ENCODE results near the gene XRCC5.

XRCC5 gene

GRCh38 chr2:216233281-216233995, 124.3 kb downstream of the XRCC5 start:
- H3K4me3 ChIP-seq (ENCODE audit: low read length) = no peak overlapping the region
- no peak for DNase-seq (ENCODE audit: low read depth)
- no peak for TF ChIP-seq CTCF (conservative IDR thresholded peaks at IDR 0.05; ENCODE audit: low read length)

GRCh38 chr2:216234106-216234505, 125.0 kb downstream of the XRCC5 start:
- no peak for DNase-seq (ENCODE audit: low read depth)
- TF ChIP-seq CTCF (conservative IDR thresholded peaks at IDR 0.05; ENCODE audit: low read length) = no peak
- H3K4me3 ChIP-seq (ENCODE audit: low read length) = no peak overlapping the region

DNA sequence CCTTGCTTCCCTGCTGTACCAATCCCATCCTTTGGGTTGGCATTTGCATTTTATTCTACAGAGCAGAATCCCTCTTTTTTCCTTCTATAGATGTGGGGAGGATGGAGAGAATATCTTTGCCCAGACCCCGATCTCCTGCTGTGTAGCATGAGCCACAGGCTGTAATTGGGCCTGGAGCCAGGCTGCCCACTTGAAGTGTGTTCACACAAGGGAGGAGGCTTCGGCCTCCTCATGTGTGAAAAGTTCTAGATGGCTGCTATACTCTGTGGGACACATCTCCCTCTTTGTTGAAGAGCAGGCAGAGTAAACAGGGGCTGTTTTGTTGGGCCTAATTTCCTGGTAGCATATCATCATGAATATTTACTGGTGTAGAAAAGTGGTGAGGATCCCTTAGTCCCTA, 126.3 kb downstream of the XRCC5 start:
- DNase-seq (ENCODE audit: low read depth) = no peak

DNA sequence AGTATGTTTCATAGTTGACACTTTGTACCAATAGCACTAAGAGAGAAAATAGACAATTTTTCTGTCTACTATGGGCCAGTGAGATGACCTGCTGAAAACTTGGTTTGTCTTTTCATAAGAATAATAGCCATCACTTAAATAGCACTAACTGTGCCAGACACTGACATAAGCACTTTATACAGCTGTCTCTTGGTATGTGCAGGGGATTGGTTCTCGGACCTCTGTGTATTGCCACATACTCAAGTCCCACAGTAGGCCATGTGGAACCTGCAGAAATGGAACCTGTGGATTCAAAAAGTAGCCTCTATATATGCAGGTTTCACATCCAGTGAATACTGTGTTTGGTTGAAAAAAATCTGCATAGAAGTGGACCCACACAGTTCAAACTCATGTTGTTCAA, 126.7 kb downstream of the XRCC5 start:
- no peak for DNase-seq (ENCODE audit: low read depth)
- TF ChIP-seq CTCF (conservative IDR thresholded peaks at IDR 0.05; ENCODE audit: low read length) = no peak
- no peak overlapping the region for H3K4me3 ChIP-seq (ENCODE audit: low read length)

More for the DNA sequence above, 126.3 kb downstream of the XRCC5 start:
- no peak for TF ChIP-seq CTCF (conservative IDR thresholded peaks at IDR 0.05; ENCODE audit: low read length)
- no peak overlapping the region for H3K4me3 ChIP-seq (ENCODE audit: low read length)

DNA sequence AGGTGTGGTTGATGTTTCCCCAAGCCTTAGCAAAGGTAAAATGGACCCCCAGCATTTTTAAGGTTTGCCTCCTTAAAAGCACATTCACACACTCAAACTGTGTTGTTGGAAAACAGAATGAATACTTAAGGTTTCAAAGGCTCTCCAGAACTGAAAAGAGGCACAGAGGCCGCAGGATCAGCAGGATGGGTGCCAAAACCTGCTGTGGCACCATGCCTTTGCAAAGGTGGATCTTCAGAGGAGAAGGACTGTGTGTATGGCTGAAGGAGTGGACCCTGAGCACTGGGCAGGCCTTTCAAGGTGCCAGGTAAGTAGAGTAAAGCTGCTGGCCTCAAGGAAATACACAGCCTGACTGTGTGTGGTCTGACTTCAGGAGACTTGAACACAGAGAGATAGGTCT, 127.3 kb downstream of the XRCC5 start:
- H3K4me3 ChIP-seq (ENCODE audit: low read length) = no peak overlapping the region
- TF ChIP-seq CTCF (conservative IDR thresholded peaks at IDR 0.05; ENCODE audit: low read length) = no peak
- DNase-seq (ENCODE audit: low read depth) = no peak

DNA sequence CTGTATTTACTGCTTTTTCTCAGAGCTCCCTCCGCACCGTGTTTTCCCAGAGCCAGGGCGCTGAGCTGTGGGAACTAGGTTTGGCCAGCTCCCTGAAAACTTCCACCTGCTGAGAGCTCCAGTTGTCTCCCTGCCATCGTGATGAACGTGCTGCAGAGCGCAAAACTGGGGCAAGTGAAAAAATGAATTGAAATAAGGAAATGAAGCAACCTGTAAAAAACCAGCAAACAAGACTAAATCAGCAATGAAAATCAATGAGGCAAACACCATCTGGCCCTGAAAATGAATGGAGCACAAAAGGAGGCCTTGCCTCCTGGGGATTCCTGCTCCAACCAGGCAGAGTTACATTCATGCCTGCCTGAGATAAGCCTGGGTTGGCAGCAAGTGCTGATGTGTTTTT, 133.2 kb downstream of the XRCC5 start:
- no peak for TF ChIP-seq CTCF (conservative IDR thresholded peaks at IDR 0.05; ENCODE audit: low read length)
- no peak overlapping the region for H3K4me3 ChIP-seq (ENCODE audit: low read length)
- no peak for DNase-seq (ENCODE audit: low read depth)

DNA sequence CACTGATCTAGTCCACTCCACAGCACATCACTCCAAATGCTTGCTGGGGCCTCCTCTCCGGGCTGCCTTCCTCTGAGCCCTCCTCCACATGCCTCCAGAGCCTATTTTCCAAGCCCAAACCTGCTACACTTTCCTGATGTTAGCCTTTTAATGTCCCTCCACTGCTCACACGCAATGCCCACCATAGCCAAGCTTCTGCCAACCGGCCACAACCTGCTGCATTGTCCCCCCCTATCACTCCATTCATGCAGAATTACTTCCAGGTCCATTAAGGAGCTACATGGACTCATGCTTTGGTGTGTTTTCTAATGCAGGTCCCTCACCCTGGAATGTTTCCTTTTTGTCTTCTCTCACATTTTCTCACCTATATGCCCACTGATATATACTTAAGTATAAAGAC, 133.9 kb downstream of the XRCC5 start:
- DNase-seq (ENCODE audit: low read depth) = no peak
- H3K4me3 ChIP-seq (ENCODE audit: low read length) = no peak overlapping the region
- TF ChIP-seq CTCF (conservative IDR thresholded peaks at IDR 0.05; ENCODE audit: low read length) = no peak

All from AG10803 (cell line).